ENCODE measurements around the gene MARS1. TPM values are rescaled to one million over a fixed set of nuclear protein-coding genes. Genes with fewer than 3 reads are reported as not detected.

The MARS1 gene
- total RNA-seq, 6 experiments from 2014 or later: 53.4 to 66.6 (median 60.4) TPM

GRCh38 chr12:57483466-57483865 lies 4.4 kb upstream of the MARS1 start:
- no peak for TF ChIP-seq CTCF (IDR thresholded peaks at IDR 0.05)
- TF ChIP-seq POLR2A (IDR thresholded peaks at IDR 0.05): no peak
- Histone ChIP-seq H3K4me1 (peaks cover 0 to under 1% (median 0%) of the 10 kb centered on the region in 4 donors), H3K27me3 (no peaks in the 10 kb centered on the region), H3K4me3 (no peak overlapping the region), H3K36me3 (no peaks in the 10 kb centered on the region), H3K9me3 (no peaks in the 10 kb centered on the region), H3K27ac (no peak overlapping the region)
- ATAC-seq (no peak), DNase-seq (no peak)
- WGBS (ENCODE audit: insufficient coverage, low coverage, low lambda C conversion rate, missing lambda C conversion rate): 48% methylated on average over 4 of the region's 5 CpGs
- intact Hi-C loops (cut with DNase I): no loop called here

- Histone ChIP-seq H3K4me1 (peaks cover 0 to 9% (median 4%) of the 10 kb centered on the region in 4 donors), H3K27me3 (no peaks in the 10 kb centered on the region), H3K36me3 (peaks cover 0 to 10% (median 4%) of the 10 kb centered on the region in 4 donors), H3K4me3 (no peak overlapping the region), H3K9me3 (no peaks in the 10 kb centered on the region), H3K27ac (no peak overlapping the region)
- TF ChIP-seq CTCF (IDR thresholded peaks at IDR 0.05): no peak
- intact Hi-C loops (cut with DNase I): no loop called here
- ATAC-seq: no peak
- DNase-seq: no peak
These were observed 2.2 kb upstream of the MARS1 start for GRCh38 chr12:57485695-57486094.

GRCh38 chr12:57487055-57487596 lies 742 bp upstream of the MARS1 start:
- H3K9me3 ChIP-seq: no peaks in the 10 kb centered on the region
- TF ChIP-seq POLR2A (IDR thresholded peaks at IDR 0.05): no peak
- no peak for TF ChIP-seq CTCF (IDR thresholded peaks at IDR 0.05)
- peaks cover 0 to 9% (median 4%) of the 10 kb centered on the region in 4 donors for H3K4me1 ChIP-seq
- 83% methylated on average over 12 of the region's 27 CpGs for WGBS (ENCODE audit: insufficient coverage, low coverage, low lambda C conversion rate, missing lambda C conversion rate)
- ATAC-seq (no peak), DNase-seq (no peak)
- H3K27me3 ChIP-seq: no peaks in the 10 kb centered on the region
- H3K27ac ChIP-seq: no peak overlapping the region
- peaks cover 0 to 24% (median 14%) of the 10 kb centered on the region in 4 donors for H3K36me3 ChIP-seq
- H3K4me3 ChIP-seq: peak overlapping the region in 2 of 3 donors; percentile 93 to 94
- intact Hi-C loops (cut with DNase I): no loop called here

GRCh38 chr12:57488402-57489156 lies 711 bp downstream of the MARS1 start:
- ATAC-seq: no peak
- intact Hi-C loops (cut with DNase I): no loop called here

More at GRCh38 chr12:57488402-57489156, 711 bp downstream of the MARS1 start:
- H3K27me3 ChIP-seq: no peaks in the 10 kb centered on the region
- peak overlapping the region; percentile 80 to 94 (median 93) for H3K4me3 ChIP-seq
- H3K27ac ChIP-seq: peak overlapping the region; percentile 11 to 39 (median 36)
- H3K36me3 ChIP-seq: peaks cover 0 to 27% (median 15%) of the 10 kb centered on the region in 4 donors
- DNase-seq: no peak
- TF ChIP-seq POLR2A (IDR thresholded peaks at IDR 0.05) (no peak), CTCF (IDR thresholded peaks at IDR 0.05) (no peak)
- H3K9me3 ChIP-seq: no peaks in the 10 kb centered on the region
- WGBS (ENCODE audit: insufficient coverage, low coverage, low lambda C conversion rate, missing lambda C conversion rate): 18% methylated on average over 11 of the region's 11 CpGs
- peaks cover 0 to 9% (median 4%) of the 10 kb centered on the region in 4 donors for H3K4me1 ChIP-seq
